Measurements from ENCODE around the gene FCRL6.

The FCRL6 gene

DNA sequence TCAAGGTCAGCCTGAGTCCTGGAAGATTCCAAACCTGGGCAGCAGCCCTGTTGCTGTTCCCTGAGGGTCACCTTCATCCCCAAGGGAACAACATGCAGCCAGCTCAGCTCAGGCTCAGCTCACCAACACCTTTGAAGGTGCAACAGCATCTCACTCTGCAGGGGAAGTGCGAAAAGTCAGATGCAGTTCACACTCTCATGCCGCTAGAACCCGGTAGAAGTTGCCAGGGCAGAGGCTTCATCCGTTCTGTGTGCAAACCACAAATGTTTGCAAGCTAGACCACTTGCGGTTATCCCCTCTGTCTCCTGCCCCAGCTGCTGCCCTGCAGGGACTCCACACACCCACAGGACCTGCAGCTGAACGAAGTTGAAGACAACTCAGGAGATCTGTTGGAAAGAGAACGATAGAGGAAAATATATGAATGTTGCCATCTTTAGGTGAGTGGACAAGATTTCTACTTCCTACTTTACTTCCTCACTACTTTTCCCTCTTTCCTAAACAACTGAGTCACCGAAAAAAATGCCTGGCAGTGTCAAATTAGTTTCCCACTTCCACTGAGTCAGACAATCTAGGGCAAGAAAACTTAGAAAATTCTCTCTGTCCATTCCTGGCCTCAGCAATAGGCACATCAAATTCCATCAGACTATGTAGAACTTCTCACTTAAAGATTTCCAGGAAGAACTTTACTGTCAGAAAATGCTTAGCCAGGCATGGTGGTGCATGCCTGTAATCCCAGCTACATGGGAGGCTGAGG lies 1.8 kb upstream of the FCRL6 start:
- H3K9ac ChIP-seq (ENCODE audit: low read depth, low read length), result no peak overlapping the region
- peaks cover 7% of the 10 kb centered on the region for H3K27me3 ChIP-seq (ENCODE audit: control insufficient read depth, insufficient read depth, low read length)
- no peaks in the 10 kb centered on the region for H3K36me3 ChIP-seq (ENCODE audit: insufficient read depth, low read length)
- H3K4me3 ChIP-seq (ENCODE audit: low read length), result no peak overlapping the region
- no peak overlapping the region for H3K4me2 ChIP-seq (ENCODE audit: low read length)
- no peaks in the 10 kb centered on the region for H3K9me3 ChIP-seq (replicated peaks; ENCODE audit: low read length)
- H3K4me1 ChIP-seq (ENCODE audit: control insufficient read depth, insufficient read depth, low read length), result peaks cover 2% of the 10 kb centered on the region

- H3K27me3 ChIP-seq (ENCODE audit: control insufficient read depth, insufficient read depth, low read length), result no peaks in the 10 kb centered on the region
- H3K4me2 ChIP-seq (ENCODE audit: low read length), result no peak overlapping the region
- H3K4me3 ChIP-seq (ENCODE audit: low read length), result no peak overlapping the region
- peaks cover under 1% of the 10 kb centered on the region for H3K4me1 ChIP-seq (ENCODE audit: control insufficient read depth, insufficient read depth, low read length)
- H3K9me3 ChIP-seq (replicated peaks; ENCODE audit: low read length), result no peaks in the 10 kb centered on the region
- no peaks in the 10 kb centered on the region for H3K36me3 ChIP-seq (ENCODE audit: insufficient read depth, low read length)
- no peak overlapping the region for H3K9ac ChIP-seq (ENCODE audit: low read depth, low read length)
Observed at GRCh38 chr1:159803956-159804689, 2.0 kb downstream of the FCRL6 start.

GRCh38 chr1:159804924-159805323 lies 2.8 kb downstream of the FCRL6 start:
- H3K4me3 ChIP-seq (ENCODE audit: low read length), result no peak overlapping the region
- no peaks in the 10 kb centered on the region for H3K4me1 ChIP-seq (ENCODE audit: control insufficient read depth, insufficient read depth, low read length)
- no peaks in the 10 kb centered on the region for H3K9me3 ChIP-seq (replicated peaks; ENCODE audit: low read length)
- H3K36me3 ChIP-seq (ENCODE audit: insufficient read depth, low read length), result no peaks in the 10 kb centered on the region
- H3K4me2 ChIP-seq (ENCODE audit: low read length), result no peak overlapping the region
- no peak overlapping the region for H3K9ac ChIP-seq (ENCODE audit: low read depth, low read length)
- peaks cover 3% of the 10 kb centered on the region for H3K27me3 ChIP-seq (ENCODE audit: control insufficient read depth, insufficient read depth, low read length)

DNA sequence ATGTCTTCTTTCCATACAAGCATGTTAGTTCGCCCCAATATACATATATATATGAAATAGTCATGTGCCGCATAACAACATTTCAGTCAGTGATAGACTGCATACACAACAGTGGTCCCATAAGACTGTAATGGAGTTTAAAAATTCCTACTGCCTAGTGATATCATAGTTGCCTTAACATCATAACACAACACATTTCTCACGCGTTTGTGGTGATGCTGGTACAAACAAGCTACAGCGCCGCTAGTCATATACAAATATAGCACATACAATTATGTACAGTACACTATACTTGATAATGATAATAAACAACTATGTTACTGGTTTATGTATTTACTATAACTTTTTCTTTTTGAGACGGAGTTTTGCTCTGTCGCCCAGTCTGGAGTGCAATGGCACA lies 13.8 kb downstream of the FCRL6 start:
- Histone ChIP-seq H3K9ac (ENCODE audit: low read depth, low read length) (no peak overlapping the region), H3K4me3 (ENCODE audit: low read length) (no peak overlapping the region), H3K4me1 (ENCODE audit: control insufficient read depth, insufficient read depth, low read length) (no peaks in the 10 kb centered on the region), H3K4me2 (ENCODE audit: low read length) (no peak overlapping the region), H3K27me3 (ENCODE audit: control insufficient read depth, insufficient read depth, low read length) (peaks cover 40% of the 10 kb centered on the region), H3K9me3 (replicated peaks; ENCODE audit: low read length) (no peaks in the 10 kb centered on the region), H3K36me3 (ENCODE audit: insufficient read depth, low read length) (no peaks in the 10 kb centered on the region)

GRCh38 chr1:159817276-159818041 lies 15.3 kb downstream of the FCRL6 start:
- H3K4me3 ChIP-seq (ENCODE audit: low read length), result no peak overlapping the region
- H3K27me3 ChIP-seq (ENCODE audit: control insufficient read depth, insufficient read depth, low read length), result peaks cover 42% of the 10 kb centered on the region
- H3K4me2 ChIP-seq (ENCODE audit: low read length), result no peak overlapping the region
- no peaks in the 10 kb centered on the region for H3K4me1 ChIP-seq (ENCODE audit: control insufficient read depth, insufficient read depth, low read length)
- H3K9me3 ChIP-seq (replicated peaks; ENCODE audit: low read length), result no peaks in the 10 kb centered on the region
- no peak overlapping the region for H3K9ac ChIP-seq (ENCODE audit: low read depth, low read length)
- H3K36me3 ChIP-seq (ENCODE audit: insufficient read depth, low read length), result no peaks in the 10 kb centered on the region

GRCh38 chr1:159821171-159821867 lies 19.2 kb downstream of the FCRL6 start:
- Histone ChIP-seq H3K36me3 (ENCODE audit: insufficient read depth, low read length) (no peaks in the 10 kb centered on the region), H3K4me1 (ENCODE audit: control insufficient read depth, insufficient read depth, low read length) (no peaks in the 10 kb centered on the region), H3K27me3 (ENCODE audit: control insufficient read depth, insufficient read depth, low read length) (peaks cover 45% of the 10 kb centered on the region), H3K9me3 (replicated peaks; ENCODE audit: low read length) (no peaks in the 10 kb centered on the region), H3K4me3 (ENCODE audit: low read length) (no peak overlapping the region), H3K9ac (ENCODE audit: low read depth, low read length) (no peak overlapping the region), H3K4me2 (ENCODE audit: low read length) (no peak overlapping the region)

- H3K4me3 ChIP-seq (ENCODE audit: low read length), result no peak overlapping the region
- H3K36me3 ChIP-seq (ENCODE audit: insufficient read depth, low read length), result no peaks in the 10 kb centered on the region
- H3K9me3 ChIP-seq (replicated peaks; ENCODE audit: low read length), result no peaks in the 10 kb centered on the region
- H3K9ac ChIP-seq (ENCODE audit: low read depth, low read length), result no peak overlapping the region
- no peak overlapping the region for H3K4me2 ChIP-seq (ENCODE audit: low read length)
- H3K27me3 ChIP-seq (ENCODE audit: control insufficient read depth, insufficient read depth, low read length), result peaks cover 45% of the 10 kb centered on the region
- no peaks in the 10 kb centered on the region for H3K4me1 ChIP-seq (ENCODE audit: control insufficient read depth, insufficient read depth, low read length)
Observed at GRCh38 chr1:159823406-159823805, 21.2 kb downstream of the FCRL6 start.

DNA sequence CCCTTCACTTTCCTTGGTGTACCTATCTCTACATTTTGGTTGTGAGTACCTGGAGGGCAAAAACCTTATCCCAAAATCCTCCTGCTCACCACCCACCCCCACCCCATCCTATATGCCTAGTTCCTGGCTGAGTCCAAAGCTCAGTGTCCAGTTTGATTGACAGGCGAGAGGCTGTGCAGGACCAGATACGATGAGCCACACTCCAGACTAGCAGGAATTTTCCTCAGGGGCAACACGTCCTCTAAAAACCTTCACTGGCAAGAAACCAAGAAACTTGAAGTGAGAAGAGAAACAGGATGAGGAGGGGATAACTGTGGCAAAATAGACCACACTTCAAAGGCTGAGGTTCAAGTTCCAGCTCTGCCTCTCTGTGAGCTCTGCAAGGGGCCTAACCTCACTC lies 23.4 kb downstream of the FCRL6 start:
- H3K4me3 ChIP-seq (ENCODE audit: low read length), result no peak overlapping the region
- no peak overlapping the region for H3K9ac ChIP-seq (ENCODE audit: low read depth, low read length)
- H3K36me3 ChIP-seq (ENCODE audit: insufficient read depth, low read length), result no peaks in the 10 kb centered on the region
- H3K4me1 ChIP-seq (ENCODE audit: control insufficient read depth, insufficient read depth, low read length), result peaks cover 9% of the 10 kb centered on the region
- no peak overlapping the region for H3K4me2 ChIP-seq (ENCODE audit: low read length)
- peaks cover 37% of the 10 kb centered on the region for H3K27me3 ChIP-seq (ENCODE audit: control insufficient read depth, insufficient read depth, low read length)
- H3K9me3 ChIP-seq (replicated peaks; ENCODE audit: low read length), result no peaks in the 10 kb centered on the region

DNA sequence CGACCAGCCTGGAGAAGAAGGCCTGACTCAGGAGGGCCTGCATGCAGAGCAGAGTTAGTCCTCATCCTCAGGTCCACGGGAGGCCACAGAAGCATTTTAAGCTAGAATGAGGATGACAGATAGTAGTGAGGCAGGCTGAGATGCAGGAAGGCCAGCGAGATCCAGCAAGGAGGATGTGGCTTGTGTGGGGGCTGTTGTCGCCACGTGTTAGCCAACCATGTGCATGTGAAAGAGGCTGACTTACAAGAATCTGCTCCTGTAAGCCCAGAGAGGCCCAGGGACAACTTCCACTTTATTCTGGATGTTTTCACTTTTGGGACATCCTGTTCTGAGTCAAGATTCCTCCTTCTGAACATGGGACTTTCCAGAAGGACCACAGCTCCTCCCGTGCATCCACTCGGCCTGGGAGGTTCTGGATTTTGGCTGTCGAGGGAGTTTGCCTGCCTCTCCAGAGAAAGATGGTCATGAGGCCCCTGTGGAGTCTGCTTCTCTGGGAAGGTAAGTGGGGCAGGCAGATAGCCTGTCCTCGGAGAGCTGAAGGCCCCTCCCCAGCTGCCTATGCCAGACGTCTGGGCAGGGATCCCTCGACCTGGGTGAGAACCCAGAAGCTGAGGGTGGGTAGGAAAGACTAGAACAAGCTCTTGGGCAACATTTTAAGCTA lies 24.4 kb downstream of the FCRL6 start, which contains the start of gene SLAMF8:
Gene SLAMF8, plus strand, starts transcription at position 433 of the 661 bp plus-strand sequence. Its CDS starts 26 bp downstream, at position 459.
- Histone ChIP-seq H3K9me3 (replicated peaks; ENCODE audit: low read length) (no peaks in the 10 kb centered on the region), H3K4me1 (ENCODE audit: control insufficient read depth, insufficient read depth, low read length) (peaks cover 12% of the 10 kb centered on the region), H3K4me2 (ENCODE audit: low read length) (no peak within 1 kb of the TSS), H3K9ac (ENCODE audit: low read depth, low read length) (no peak within 1 kb of the TSS), H3K27me3 (ENCODE audit: control insufficient read depth, insufficient read depth, low read length) (peaks cover 28% of the 10 kb centered on the region), H3K36me3 (ENCODE audit: insufficient read depth, low read length) (no peaks in the 10 kb centered on the region), H3K4me3 (ENCODE audit: low read length) (no peak within 1 kb of the TSS)

DNA sequence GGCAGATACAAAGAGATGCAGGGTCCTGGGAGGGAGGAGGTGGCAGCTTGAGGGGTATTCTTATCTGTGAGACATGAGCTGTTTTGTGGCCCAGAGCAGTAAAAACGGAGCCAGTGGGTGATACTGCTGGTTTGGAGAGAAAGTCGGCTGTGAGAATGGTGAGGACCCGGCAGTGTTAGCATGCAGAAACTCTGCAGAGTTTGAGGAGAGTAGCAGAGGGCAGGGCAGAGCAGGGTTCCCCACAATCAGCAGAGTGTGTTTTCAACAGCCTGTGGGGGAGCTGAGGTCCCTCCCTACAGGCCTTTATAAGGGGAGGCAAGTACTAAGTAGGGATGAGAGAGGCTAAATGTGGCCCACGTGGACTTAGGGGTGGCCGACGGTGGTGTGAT lies 24.9 kb downstream of the FCRL6 start:
- Histone ChIP-seq H3K4me1 (ENCODE audit: control insufficient read depth, insufficient read depth, low read length) (peaks cover 12% of the 10 kb centered on the region), H3K27me3 (ENCODE audit: control insufficient read depth, insufficient read depth, low read length) (peaks cover 23% of the 10 kb centered on the region), H3K4me3 (ENCODE audit: low read length) (no peak overlapping the region), H3K36me3 (ENCODE audit: insufficient read depth, low read length) (no peaks in the 10 kb centered on the region), H3K9me3 (replicated peaks; ENCODE audit: low read length) (no peaks in the 10 kb centered on the region), H3K4me2 (ENCODE audit: low read length) (no peak overlapping the region), H3K9ac (ENCODE audit: low read depth, low read length) (no peak overlapping the region)
